Stimulated activated naive CD4-positive, alpha-beta T cell treated with Interleukin-2 at 50 U/mL for 16 hours (primary cell): ENCODE measurements around the gene PRDM16.

ENCODE experiments used
- DNase-seq: peaks from one replicate; lab custom pipeline; 2025; lab: John Stamatoyannopoulos, UW

PRDM16 gene

GRCh38 chr1:3032371-3033039 is 36.5 kb upstream of the PRDM16 start:
- DNase-seq, result no peak

- DNase-seq, result no peak
Measured at GRCh38 chr1:3033040-3033789, 35.8 kb upstream of the PRDM16 start.

GRCh38 chr1:3033790-3034090 is 35.3 kb upstream of the PRDM16 start:
- DNase-seq, result no peak

GRCh38 chr1:3034162-3034561 is 34.8 kb upstream of the PRDM16 start:
- DNase-seq, result no peak

- DNase-seq, result no peak
Measured at GRCh38 chr1:3034728-3035562, 34.1 kb upstream of the PRDM16 start.

GRCh38 chr1:3035563-3036446 is 33.2 kb upstream of the PRDM16 start:
- no peak for DNase-seq

- no peak for DNase-seq
Measured at GRCh38 chr1:3036447-3037280, 32.3 kb upstream of the PRDM16 start.

- no peak for DNase-seq
Measured at GRCh38 chr1:3037281-3038040, 31.5 kb upstream of the PRDM16 start.

- DNase-seq, result no peak
Measured at GRCh38 chr1:3038113-3038551, 30.9 kb upstream of the PRDM16 start.

GRCh38 chr1:3038571-3039181 is 30.3 kb upstream of the PRDM16 start:
- DNase-seq, result no peak

- DNase-seq, result no peak
Measured at GRCh38 chr1:3040004-3040403, 29.0 kb upstream of the PRDM16 start.

- no peak for DNase-seq
Measured at GRCh38 chr1:3042481-3042880, 26.5 kb upstream of the PRDM16 start.

- DNase-seq, result no peak
Measured at GRCh38 chr1:3049164-3049563, 19.8 kb upstream of the PRDM16 start.

- DNase-seq, result no peak
Measured at GRCh38 chr1:3049905-3050304, 19.1 kb upstream of the PRDM16 start.

- DNase-seq, result no peak
Measured at GRCh38 chr1:3050603-3051002, 18.4 kb upstream of the PRDM16 start.

GRCh38 chr1:3051270-3052268 is 17.4 kb upstream of the PRDM16 start:
- DNase-seq, result no peak

GRCh38 chr1:3052501-3052900 is 16.5 kb upstream of the PRDM16 start:
- DNase-seq, result no peak

GRCh38 chr1:3053366-3053980 is 15.5 kb upstream of the PRDM16 start:
- no peak for DNase-seq
